ENCODE measurements around the gene STK32C.

STK32C gene

DNA sequence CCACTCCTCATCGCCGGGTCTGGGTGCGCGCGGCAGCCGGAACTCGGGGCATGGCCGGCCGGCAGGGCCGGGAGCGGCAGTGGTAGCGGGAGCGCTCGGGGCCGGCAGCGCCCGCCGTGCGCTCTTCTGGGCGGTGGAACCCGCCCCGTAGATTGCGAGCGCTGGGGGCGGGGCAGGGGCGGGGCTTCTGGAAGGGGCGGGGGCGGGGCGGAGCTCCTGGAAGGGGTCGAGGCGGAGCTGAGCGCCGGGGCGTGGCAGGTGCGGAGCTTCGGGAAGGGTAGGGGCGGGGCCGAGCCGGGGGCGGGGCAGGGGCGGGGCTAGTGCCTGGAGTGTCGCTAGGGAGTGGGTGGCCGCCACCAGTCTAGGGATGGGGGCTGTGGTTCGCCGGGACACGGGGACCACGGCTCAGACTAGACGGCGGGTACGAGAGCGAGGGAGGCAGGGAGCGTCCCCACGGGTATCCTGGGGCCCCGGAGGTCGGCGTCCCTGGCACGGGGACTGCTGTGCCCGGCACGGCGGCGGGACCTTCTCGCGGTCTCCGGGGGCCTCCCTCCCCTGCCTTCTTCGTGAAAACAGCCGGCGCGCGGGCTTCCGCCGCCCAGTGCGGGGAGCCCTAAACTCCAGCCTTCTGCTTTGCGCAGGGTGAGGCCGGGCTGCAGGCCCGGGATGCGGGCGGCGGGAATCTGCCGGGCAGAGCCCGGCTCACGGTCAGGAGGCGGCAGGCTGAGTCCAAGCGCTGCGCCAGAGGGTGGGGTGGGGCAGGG is at the start of gene STK32C:
STK32C (minus strand) TSS at position 128 of the 764 bp plus-strand sequence; CDS start at position 11, 117 bp downstream.
- peak; percentile 63 for DNase-seq (ENCODE audit: low read depth, low spot score)

DNA sequence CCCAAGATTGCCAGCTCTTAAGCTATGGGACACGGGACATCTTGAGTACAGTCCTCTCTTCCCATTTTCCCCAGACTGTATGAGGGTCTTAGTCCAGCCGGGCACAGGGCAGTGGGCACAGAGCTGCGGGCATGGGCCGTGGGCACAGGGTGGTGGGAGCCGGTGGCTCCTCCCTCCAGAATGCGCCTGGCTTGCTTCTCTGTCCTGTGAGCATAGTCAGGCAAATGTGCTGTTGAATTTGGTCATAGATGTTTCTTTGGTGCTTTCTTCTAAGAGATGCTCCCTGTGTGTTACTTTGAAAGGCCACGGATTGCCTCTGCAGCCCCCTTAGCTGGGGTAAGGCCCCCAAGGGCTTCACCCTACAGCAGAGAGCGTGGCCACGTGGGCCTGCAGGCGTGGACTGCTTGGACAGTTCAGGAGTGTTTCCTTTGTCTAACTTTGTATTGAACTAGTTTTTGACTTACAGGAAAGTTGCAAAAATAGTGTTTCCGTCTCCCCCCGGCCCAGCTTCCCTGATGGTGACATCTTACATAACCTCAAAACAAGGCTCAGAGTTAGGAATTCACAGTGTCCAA is 49.0 kb upstream of the STK32C start:
- no peak for DNase-seq (ENCODE audit: low read depth, low spot score)

DNA sequence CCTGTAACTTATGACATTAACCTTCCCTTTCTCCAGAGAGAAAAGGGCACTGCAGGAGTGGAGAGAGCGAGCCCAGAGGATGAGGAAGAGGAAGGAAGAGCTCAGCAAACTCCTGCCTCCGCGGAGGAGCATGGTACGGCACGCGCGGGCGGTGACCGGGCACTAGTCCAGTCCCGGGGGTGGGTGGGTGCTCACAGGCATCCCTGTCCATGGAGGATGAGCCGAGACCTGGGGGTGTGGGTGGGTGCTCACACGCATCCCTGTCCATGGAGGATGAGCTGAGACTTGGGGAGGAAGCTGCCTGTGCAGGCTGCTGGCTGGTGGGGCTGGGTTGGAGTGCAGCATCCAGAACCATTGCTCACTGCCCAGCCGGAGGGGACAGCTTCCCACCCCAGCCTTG is 48.0 kb upstream of the STK32C start:
- DNase-seq (ENCODE audit: low read depth, low spot score), result no peak

DNA sequence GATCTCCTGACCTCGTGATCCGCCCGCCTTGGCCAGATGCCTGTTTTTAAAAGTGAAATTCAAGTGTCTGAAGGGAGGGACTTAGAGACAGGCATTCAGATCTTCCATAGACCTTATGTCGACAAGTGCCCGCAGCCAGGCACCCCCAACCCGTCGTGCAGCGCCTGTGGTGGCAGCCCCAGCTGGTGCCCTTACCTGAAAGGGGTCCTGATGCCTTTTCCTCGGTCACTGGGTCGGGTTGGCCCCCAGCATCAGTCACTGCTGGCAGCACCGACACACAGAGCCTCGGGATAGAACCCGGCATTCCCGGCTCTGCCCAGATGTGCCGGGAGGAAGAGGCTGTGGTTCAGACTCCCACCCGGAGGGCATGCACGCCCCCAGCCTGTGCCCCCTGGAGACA is 47.5 kb upstream of the STK32C start:
- DNase-seq (ENCODE audit: low read depth, low spot score), result no peak

DNA sequence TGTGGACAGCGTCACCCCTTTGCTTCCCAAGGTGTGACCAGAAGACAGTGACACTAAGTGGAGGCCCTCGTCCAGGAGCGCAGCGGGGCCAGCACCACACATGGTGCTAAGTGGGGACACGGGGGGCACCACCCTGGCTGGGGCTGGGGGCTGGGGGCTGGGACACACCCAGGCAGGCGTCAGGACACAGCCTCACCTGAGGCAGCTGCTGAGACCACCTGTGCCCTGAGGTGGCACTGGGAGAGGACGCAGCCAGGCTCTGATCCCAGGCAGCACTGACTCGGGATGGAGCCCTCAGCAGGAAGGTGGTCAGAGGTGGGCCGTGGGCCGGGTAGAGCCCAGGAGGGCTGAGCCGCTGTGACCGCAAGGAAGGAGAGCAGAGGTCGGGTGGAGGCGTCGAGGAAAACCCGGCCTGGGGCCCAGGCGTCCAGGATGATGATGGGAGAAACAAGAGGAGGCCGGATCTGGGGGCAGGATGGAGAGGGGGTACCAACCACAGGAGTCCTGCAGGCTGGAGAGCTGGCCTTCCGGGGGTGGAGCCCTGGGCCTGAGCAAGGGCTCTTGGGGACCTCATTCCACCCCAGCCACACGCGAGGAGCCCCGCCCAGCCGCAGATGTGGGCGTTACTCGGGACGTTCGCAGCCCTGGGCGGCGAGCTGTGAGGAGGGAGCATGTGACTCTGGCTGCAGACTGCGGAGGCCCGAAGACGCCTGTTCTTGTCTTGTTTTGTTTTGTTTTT is 46.8 kb upstream of the STK32C start:
- DNase-seq (ENCODE audit: low read depth, low spot score), result no peak

DNA sequence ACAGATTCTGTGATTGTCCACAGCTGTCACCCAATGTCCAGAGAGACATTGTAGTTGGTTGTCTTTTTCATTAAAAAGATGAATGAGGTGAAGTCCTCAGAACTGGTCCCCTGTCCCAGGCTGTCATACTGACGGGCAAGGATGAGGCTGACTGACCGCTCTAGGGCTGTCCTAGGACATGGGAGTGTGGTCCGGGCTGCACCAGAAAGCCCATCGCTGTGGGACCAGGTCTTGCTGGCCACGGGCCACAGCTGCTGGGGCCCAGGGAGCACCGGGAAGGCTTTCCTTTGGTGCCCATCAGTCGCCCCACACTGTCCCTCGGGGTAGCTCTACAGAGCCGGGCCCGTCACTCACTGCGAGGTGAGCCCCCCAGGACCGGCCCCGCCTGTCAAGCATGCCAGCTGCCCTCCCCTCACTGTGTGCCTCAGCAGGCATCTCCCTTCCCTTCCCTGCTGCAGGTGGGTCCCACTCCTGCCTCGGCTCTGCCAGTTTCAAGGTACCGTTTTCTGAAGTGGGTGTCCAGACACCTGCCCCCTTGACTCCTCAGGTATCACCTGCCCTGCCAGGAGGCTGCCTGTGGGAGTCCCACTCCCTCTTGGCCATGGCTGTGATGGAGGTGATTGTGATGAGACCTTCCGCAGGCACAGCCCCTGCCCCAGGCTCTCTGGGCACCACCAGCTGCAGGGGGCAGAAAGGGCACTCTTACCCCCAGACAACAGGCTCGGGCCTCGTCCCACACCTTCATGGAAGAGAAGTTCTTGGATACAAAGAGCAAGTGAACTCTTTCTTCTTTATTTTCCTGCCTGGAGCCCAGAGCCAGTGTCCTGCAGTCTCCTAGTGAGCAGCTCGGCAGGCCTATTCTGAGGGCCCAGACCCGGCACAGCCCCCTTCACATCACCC is 46.0 kb upstream of the STK32C start:
- DNase-seq (ENCODE audit: low read depth, low spot score), result no peak

DNA sequence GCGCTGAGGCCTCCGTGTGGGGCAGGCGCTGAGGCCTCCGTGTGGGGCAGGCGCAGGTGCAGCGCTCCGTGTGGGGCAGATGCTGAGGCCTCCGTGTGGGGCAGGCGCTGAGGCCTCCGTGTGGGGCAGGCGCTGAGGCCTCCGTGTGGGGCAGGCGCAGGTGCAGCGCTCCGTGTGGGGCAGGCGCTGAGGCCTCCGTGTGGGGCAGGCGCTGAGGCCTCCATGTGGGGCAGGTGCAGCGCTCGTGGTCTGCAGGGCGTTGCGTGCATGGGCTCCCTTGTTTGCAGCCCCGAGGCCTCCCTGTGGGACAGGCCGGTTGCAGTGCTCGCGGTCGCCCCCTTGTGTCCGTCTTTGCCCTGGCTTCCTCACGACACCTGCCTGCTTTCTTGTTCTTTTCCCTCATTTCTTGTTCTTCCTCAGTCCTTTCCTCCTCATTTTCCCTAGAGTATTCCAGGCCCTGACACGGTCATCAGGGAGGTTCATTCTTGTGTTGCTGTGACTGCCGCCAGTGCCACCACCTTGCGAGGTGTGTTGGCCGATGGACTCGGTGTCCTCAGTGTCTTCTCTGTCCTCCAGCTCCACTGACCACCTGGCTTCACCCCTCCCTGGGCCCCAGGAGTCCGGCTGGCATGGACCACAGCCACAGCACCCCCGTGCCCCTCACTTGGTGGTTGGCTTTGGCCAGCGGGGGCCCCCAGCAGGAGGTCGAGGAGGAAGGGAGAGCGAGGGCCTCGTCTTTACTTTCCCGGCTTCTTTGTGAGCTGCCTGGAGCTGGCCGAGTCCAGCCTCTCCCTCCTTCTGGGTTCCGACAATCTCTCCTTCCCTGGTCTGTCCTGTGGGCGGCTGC is 44.9 kb upstream of the STK32C start:
- DNase-seq (ENCODE audit: low read depth, low spot score), result peak; percentile 21

DNA sequence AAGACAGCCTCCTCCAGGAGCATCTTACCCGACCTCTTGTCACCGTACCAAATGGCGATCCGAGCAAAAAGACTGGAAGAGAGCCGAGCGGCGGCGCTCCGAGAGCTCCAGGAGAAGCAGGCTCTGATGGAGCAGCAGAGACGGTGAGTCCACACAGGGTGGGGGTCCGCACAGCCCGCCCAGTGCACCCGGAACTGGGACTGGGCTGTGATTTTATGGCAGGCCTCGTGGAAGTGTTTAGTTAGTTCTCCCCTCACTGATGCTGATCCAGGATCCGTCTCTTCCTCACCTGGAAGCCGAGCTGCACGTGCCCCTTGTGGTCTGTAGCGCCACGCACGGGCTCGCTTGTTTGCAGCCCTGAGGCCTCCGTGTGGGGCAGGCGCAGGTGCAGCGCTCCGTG is 43.9 kb upstream of the STK32C start:
- no peak for DNase-seq (ENCODE audit: low read depth, low spot score)

DNA sequence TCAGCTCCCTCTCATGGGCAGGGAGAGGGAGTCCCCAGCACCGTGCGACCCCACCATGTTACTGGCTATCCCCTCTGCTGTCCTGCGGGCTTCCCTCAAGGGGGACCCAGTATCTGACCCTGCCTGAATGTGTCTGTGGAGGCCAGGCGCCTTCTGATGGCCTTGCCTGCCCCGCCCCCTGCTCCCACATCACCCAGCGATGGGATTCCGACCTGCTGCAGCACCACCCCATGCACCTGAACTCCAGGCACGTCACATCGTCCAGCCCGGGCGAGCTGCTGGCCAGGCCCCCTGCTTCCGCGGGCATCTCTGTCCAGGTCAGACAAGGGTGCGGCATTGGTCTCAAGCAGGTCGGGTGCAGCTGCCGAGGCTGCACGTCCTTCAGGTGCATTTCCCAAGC is 43.2 kb upstream of the STK32C start:
- DNase-seq (ENCODE audit: low read depth, low spot score), result no peak

DNA sequence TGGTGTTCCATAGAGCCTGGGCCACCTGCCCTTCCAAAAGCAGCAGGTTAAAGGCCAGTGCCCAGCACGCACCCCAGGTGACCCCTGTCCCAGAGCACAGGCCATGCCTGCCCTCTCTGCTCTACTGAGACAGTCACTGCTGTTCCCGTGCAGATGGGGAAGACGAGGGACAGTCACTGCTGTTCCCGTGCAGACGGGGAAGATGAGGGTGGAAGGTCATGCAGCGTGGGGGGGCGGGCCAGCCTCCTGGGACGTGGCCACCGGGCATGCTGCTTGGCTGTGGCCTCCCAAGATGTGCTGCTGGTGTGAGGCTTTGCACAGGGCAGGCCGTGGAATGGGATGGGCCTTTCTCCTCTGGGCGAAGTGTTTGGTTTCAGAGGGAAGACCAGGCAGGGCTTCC is 42.6 kb upstream of the STK32C start:
- no peak for DNase-seq (ENCODE audit: low read depth, low spot score)

DNA sequence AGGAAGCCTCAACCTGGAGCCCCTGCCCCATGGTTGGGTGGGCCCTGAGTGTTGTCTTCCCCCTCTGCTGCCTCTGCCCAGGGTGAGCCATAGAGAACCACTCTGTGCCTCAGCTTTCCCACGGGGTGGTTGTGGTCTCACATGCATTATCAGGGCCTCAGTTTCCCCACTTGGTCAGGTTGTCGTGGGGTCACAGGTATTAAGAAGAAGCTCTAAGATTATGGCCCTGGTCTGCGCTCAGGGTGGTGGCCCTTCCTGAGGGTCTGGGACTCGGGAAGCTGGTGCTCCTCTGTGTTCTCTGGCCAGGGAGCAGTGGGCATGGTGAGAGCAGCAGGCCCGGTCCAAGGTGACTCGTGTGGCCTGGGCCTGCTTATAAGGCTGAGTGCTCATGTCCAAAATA is 42.0 kb upstream of the STK32C start:
- DNase-seq (ENCODE audit: low read depth, low spot score), result no peak

DNA sequence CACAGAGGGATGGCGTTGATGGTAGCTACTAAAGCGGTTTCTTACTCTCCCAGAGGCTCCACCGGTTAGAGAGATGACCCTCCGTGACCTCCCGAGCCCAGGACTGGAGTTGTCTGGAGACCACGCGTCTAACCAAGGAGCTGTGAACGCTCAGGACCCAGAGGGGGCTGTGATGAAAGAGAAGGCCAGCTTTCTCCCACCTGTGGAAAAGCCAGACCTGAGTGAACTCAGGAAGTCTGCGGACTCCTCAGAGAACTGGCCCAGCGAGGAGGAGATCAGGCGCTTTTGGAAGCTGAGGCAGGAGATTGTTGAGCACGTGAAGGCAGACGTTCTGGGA is 40.1 kb upstream of the STK32C start:
- no peak for DNase-seq (ENCODE audit: low read depth, low spot score)

DNA sequence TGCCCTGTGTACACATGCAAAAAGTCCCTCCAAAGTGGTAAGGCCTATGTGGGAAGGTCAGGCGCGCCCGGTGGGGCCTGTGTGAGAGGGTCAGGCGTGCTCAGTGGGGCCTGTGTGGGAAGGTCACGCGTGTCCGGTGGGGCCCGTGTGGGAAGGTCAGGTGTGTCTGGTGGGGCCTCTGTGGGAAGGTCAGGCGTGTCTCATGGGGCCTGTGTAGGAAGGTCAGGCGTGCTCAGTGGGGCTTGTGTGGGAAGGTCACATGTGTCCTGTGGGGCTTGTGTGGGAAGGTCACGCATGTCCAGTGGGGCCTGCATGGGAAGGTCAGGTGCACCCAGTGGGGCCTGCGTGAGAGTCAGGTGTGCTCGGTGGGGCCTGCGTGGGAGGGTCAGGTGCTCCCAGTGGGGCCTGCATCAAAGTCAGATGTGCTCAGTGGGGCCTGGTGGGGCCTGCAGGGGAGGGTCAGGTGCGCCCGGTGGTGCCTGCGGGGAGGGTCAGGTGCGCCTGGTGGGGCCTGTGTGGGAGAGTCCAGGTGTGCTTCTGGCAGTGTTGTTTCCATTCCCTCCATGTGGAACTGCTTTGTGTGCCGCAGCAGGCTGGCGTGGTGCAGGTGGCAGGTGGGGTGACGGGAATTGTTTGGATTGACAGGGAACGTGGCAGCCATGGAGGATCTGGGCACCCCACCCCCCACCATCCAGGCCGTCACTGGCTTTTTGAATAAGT is 39.6 kb upstream of the STK32C start:
- DNase-seq (ENCODE audit: low read depth, low spot score), result no peak

DNA sequence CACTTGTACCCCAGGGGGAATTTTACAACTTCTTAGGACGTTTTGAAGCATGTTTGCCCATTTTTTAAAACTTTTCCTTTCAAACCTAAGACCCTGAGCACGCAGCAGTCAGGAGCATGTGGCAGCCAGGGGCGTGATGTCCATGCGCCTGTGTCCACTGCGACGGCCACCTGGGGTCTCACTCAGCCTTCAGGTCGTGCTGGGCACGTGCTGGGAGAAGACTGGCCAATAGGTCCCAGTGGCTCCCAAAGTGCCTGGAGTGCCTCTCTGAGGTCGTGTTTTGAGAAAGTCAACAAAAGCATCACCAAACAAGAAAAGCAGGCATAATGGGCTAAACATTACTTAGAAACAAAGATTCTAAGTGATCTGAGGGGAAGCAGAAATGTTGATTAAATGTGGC is 39.1 kb upstream of the STK32C start:
- DNase-seq (ENCODE audit: low read depth, low spot score), result no peak

DNA sequence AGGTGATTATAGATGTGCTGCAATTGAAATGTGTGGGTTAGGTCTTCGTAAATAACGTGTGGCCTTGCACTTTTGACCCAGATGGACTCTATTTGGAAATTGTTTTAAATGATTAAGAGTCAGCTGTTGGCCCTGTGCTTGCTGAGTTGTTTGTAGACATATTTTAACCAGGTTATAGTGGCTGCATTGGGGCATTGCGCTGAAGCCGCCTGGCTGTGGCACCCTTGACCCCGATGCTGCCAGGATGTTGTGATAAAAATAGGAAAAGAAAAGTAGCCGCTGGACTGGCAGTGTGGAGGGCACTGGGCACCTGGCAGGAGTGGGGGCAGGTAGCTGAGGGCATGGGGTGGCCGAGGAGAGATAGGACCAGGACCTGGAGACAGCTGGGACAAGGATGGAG is 37.6 kb upstream of the STK32C start:
- DNase-seq (ENCODE audit: low read depth, low spot score), result no peak

DNA sequence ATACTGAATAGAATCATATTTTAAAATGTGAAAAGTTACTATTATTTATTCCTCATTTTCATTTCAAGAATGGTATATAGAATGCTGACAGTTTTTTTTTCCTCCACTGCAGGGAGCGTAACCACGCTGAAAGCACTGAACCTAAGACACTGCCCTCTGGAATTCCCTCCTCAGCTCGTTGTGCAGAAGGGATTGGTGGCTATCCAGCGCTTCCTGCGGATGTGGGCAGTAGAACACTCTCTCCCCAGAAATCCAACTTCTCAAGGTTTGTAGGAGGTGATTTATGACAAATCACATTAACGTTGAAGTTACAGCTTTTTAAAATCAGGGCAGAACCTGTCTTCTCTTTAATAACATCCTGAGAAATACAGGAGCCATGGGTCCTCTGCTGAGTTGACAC is 36.6 kb upstream of the STK32C start:
- no peak for DNase-seq (ENCODE audit: low read depth, low spot score)

DNA sequence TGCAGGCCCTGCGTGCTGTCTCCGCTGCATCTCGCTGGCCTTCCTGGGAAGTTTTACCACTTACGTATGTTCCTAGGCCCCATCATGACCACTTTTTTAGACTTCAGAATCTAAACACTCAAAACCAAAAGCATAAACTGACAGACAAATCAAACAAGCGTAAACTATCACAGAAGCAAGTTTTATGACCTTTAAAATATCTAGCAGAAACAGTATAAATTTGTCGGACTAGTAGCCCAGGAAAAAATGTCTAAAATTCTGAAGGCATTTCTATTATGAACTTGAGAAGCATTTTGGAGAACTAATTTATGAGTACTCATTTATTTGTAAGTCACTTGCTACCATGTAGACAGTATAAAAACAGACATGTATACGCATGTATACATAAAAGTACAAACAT is 34.8 kb upstream of the STK32C start:
- DNase-seq (ENCODE audit: low read depth, low spot score), result no peak

DNA sequence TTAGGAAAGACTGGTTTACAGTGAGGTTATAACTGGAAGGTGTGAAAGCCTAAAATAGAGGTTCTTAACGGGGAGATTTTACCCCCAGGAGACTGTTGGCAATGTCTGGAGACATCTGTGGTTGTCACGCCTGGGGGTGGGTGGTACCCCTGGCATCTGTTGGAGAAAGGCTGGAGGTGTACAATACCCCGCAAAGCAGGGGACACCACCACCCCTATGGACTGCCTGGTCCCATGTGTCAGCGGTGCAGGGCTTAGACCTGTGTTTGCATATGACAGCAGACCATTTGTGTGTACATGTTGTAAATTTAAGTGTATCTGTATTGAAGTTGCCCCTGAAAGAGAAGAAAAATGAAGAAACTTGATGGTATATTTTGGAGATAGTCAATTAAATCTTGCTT is 34.0 kb upstream of the STK32C start:
- DNase-seq (ENCODE audit: low read depth, low spot score), result no peak

DNA sequence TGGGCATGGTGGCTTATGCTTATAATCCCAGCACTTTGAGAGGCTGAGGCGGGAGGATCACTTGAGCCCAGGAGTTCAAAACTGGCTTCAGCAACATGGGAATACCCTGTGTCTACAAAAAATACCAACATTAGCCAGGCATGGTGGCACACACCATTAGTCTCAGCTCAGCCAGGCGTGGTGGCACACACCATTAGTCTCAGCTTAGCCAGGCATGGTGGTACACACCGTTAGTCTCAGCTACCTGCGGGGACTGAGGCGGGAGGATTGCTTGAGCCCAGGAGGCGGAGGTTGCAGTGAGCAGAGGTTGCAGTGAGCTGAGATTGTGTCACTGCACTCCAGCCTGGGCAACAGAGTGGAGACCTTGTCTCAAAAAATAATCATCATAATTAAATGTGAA is 33.3 kb upstream of the STK32C start:
- DNase-seq (ENCODE audit: low read depth, low spot score), result no peak

DNA sequence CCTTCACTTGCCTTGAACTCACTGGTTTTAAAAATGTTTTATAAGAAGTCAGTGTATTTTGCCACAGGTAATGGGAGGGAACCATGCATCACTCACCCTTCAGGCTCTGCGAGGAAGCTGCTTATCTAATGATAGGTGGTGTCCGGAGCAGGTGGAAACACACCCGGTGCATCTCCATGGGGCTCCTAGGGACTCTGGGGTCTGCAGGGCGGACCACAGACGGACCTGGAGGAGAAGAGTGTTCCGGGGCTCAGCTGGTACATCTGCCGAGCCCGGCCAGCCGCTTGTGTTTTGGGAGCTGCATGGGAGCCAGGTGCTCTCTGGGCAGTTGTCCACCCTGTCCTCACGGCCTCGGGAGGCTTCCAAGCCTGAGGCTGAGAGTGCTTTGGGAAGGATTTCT is 31.5 kb upstream of the STK32C start:
- no peak for DNase-seq (ENCODE audit: low read depth, low spot score)

DNA sequence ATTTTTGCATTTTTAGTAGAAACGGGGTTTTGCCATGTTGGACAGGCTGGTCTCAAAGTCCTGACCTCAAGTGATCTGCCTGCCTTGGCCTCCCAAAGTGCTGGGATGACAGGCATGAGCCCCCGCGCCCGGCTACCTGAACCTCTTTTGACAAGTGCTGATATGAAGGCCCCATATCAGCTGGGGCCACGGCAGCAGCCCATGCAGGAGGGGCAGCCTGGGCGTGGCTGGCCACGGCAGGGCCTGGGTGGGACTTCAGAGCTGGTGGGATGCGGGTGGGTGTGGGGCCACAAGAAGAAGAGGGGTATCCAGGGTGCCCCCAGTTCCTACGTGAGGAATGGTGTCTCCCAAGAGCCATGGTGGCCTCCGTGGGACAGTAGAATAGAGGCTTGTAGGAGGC is 31.1 kb upstream of the STK32C start:
- no peak for DNase-seq (ENCODE audit: low read depth, low spot score)
